Right lobe of liver (tissue), 4 donors: ENCODE measurements around the gene CHD2.

Source experiments
- POLR2A ChIP-seq: fragments of 450-650 bp; IDR thresholded peaks from one replicate; pipeline ENCODE4 v1.6.1; 2017; ENCODE audit warnings: antibody characterized with exemption, mild to moderate bottlenecking
- TF ChIP-seq, protein P1 (sequence below), 4 donors: fragments of 200-600 bp in 3 of 4; fragments of 450-650 bp in 1 of 4; IDR thresholded peaks; one replicate each; pipeline versions ENCODE4 v1.5.1 to v1.8.0; 2016 to 2022; ENCODE audit warnings: antibody characterized with exemption in 4 of 4, mild to moderate bottlenecking in 2 of 4
- donor health status: DM: no; HTN: no; CAD: no.
- donor health status: DM: no; HTN: no; CAD: no.
- donor health status: DM: no; HTN: yes; CAD: no.

DNA sequence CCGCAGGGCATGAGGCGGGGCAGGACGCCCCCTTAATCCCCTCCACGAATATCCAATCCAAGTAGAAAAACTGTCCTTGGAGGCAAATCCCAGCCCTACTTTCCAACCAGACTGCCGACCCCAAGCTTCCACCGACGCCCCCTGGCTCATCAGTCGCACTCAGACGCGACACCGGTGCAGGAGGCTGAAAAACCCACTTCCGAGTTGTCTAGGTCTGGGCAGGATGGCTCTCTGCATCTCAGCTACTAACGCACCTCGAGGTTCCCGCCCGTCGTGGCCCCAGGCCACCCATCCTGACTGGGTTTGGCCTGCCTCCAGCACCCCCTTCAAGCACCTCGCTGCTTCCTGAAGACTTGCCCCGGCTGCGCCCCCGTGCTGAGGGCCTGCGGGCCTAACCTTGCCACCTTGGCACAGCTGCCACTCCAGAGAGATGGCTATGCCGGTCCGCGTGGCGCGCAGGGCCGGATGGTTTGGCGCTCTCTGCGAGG lies 173.4 kb downstream of the CHD2 start:
- TF ChIP-seq, protein P1, sequence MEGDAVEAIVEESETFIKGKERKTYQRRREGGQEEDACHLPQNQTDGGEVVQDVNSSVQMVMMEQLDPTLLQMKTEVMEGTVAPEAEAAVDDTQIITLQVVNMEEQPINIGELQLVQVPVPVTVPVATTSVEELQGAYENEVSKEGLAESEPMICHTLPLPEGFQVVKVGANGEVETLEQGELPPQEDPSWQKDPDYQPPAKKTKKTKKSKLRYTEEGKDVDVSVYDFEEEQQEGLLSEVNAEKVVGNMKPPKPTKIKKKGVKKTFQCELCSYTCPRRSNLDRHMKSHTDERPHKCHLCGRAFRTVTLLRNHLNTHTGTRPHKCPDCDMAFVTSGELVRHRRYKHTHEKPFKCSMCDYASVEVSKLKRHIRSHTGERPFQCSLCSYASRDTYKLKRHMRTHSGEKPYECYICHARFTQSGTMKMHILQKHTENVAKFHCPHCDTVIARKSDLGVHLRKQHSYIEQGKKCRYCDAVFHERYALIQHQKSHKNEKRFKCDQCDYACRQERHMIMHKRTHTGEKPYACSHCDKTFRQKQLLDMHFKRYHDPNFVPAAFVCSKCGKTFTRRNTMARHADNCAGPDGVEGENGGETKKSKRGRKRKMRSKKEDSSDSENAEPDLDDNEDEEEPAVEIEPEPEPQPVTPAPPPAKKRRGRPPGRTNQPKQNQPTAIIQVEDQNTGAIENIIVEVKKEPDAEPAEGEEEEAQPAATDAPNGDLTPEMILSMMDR (IDR thresholded peaks at IDR 0.05): no peak
- no peak for TF ChIP-seq POLR2A
